Neural cell (in vitro differentiated cells): Measurements from ENCODE around the gene HSH2D. TPM values are rescaled to one million over a fixed set of nuclear protein-coding genes. Genes with fewer than 3 reads are reported as not detected.

Experiments
- H2AFZ ChIP-seq: fragments of 200-600, 300-800 bp; sonication (generic), shearing (Covaris generic); 2 replicates; pipeline ENCODE4 v1.6.0; 2014; ENCODE audit warnings: low read depth, mild to moderate bottlenecking, antibody characterized with exemption, low read length, moderate library complexity
- H3F3A ChIP-seq: fragments of 200-600 bp; shearing (Covaris generic); 2 replicates; pipeline ENCODE4 v1.6.1; 2016; ENCODE audit warnings: mild to moderate bottlenecking, moderate library complexity, mixed read lengths, antibody characterized with exemption, low read length; ENCODE audit not compliant: insufficient read depth, poor library complexity, severe bottlenecking
- H3K27ac ChIP-seq: fragments of 200-600, 300-800 bp; sonication (generic), shearing (Covaris generic); 2 replicates; pipeline ENCODE4 v1.5.1; 2014; ENCODE audit warnings: mild to moderate bottlenecking, low read length, moderate library complexity
- H3K27me3 ChIP-seq: fragments of 300-800, 200-600 bp; sonication (generic), shearing (Covaris generic); 2 replicates; pipeline ENCODE4 v1.6.0; 2014; ENCODE audit warnings: mild to moderate bottlenecking, low read depth, low read length, moderate library complexity; ENCODE audit not compliant: insufficient read depth
- H3K36me3 ChIP-seq: fragments of 300-800, 200-600 bp; sonication (generic), shearing (Covaris generic); 2 replicates; pipeline ENCODE4 v1.5.1; 2014; ENCODE audit warnings: mild to moderate bottlenecking, antibody characterized with exemption, low read length, moderate library complexity; ENCODE audit not compliant: insufficient read depth
- H3K4me2 ChIP-seq: fragments of 300-800, 200-600 bp; sonication (generic), shearing (Covaris generic); 2 replicates; pipeline ENCODE4 v1.6.0; 2014; ENCODE audit warnings: mild to moderate bottlenecking, low read length
- H3K4me3 ChIP-seq: fragments of 300-800, 200-600 bp; sonication (generic), shearing (Covaris generic); 2 replicates; pipeline ENCODE4 v1.5.1; 2014; ENCODE audit warnings: mild to moderate bottlenecking, low read length, moderate library complexity
- H3K79me2 ChIP-seq: fragments of 200-600 bp; shearing (Covaris generic); replicated peaks from 2 replicates; pipeline ENCODE4 v1.6.0; 2014; ENCODE audit warnings: mild to moderate bottlenecking, low read length, moderate library complexity; ENCODE audit not compliant: insufficient read depth
- H3K9ac ChIP-seq: fragments of 300-800, 200-600 bp; sonication (generic), shearing (Covaris generic); 2 replicates; pipeline ENCODE4 v1.6.1; 2016; ENCODE audit warnings: mild to moderate bottlenecking, low read length, mixed read lengths
- H3K9me2 ChIP-seq: fragments of 200-600 bp; shearing (Covaris generic); 2 replicates; pipeline ENCODE4 v1.6.1; 2016; ENCODE audit warnings: mild to moderate bottlenecking, low read length, mixed read lengths; ENCODE audit not compliant: insufficient read depth
- H3K9me3 ChIP-seq: fragments of 200-600, 300-800 bp; sonication (generic), shearing (Covaris generic); 2 replicates; pipeline ENCODE4 v1.6.1; 2016; ENCODE audit warnings: mild to moderate bottlenecking, mixed run types, low read length, moderate library complexity, mixed read lengths
- H4K20me1 ChIP-seq: fragments of 200-600 bp; shearing (Covaris generic); 2 replicates; pipeline ENCODE4 v1.6.1; 2016; ENCODE audit warnings: mild to moderate bottlenecking, mixed run types; ENCODE audit not compliant: insufficient read depth
- EP300 ChIP-seq: fragments of 450-650 bp; conservative IDR thresholded peaks from 2 replicates; pipeline ENCODE4 v1.6.1; 2014; ENCODE audit warnings: antibody characterized with exemption, mild to moderate bottlenecking, moderate library complexity; ENCODE audit not compliant: poor library complexity, severe bottlenecking
- MXI1 ChIP-seq: fragments of 450-650 bp; conservative IDR thresholded peaks from 2 replicates; pipeline ENCODE4 v1.6.1; 2014; ENCODE audit warnings: antibody characterized with exemption, mild to moderate bottlenecking; ENCODE audit not compliant: poor library complexity, severe bottlenecking
- POLR2AphosphoS5 ChIP-seq: IDR thresholded peaks from 2 replicates; pipeline ENCODE4 v1.6.1; 2012
- REST ChIP-seq: IDR thresholded peaks from 2 replicates; pipeline ENCODE4 v1.6.1; 2012; ENCODE audit warnings: borderline replicate concordance
- SMC3 ChIP-seq: fragments of 450-650 bp; conservative IDR thresholded peaks from 2 replicates; pipeline ENCODE4 v1.6.1; 2014; ENCODE audit warnings: antibody characterized with exemption, mild to moderate bottlenecking, moderate library complexity; ENCODE audit not compliant: poor library complexity
- TAF1 ChIP-seq: IDR thresholded peaks from 2 replicates; pipeline ENCODE4 v1.6.1; 2012; ENCODE audit warnings: low read depth
- polyA plus RNA-seq: library from polyadenylated mRNA; depleted of rRNA; stranded (reverse); fragments of >200 nt; gene quantifications from 2 replicates; pipeline ENCODE4 v1.2.3, GENCODE V29; 2014

HSH2D gene
- polyA plus RNA-seq, 1 donor from 2014 or later: not detected

DNA sequence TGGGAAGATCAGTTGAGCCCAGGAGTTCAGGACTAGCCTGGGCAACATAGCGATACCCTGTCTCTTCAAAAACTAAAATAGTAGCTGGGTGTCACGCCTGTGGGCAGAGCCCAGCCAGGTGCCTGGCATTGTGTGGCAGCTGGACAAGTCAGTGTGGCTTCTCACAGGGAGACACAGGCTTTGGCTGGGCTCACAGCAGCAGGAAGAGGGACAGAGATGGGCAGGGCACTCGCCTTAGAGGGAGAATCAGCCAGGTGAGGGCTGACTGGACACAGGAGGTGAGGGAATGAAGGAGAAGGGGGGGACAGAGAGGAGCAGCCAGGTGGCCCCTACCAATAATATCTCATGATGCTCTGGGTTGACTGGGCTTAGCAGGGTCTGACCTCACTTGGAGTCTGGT is 45.0 kb downstream of the HSH2D start:
- no peaks in the 10 kb centered on the region for H3F3A ChIP-seq
- H3K36me3 ChIP-seq: no peaks in the 10 kb centered on the region

GRCh38 chr19:16190198-16190597 is 46.7 kb downstream of the HSH2D start:
- H3K36me3 ChIP-seq: no peaks in the 10 kb centered on the region
- H3K9me3 ChIP-seq: no peaks in the 10 kb centered on the region
- H3K9ac ChIP-seq: no peak overlapping the region
- TF ChIP-seq TAF1: no peak
- H3K4me2 ChIP-seq: no peak overlapping the region
- no peaks in the 10 kb centered on the region for H3F3A ChIP-seq
- H3K9me2 ChIP-seq: no peaks in the 10 kb centered on the region
- H3K27me3 ChIP-seq: no peaks in the 10 kb centered on the region
- peaks cover 21% of the 10 kb centered on the region for H3K79me2 ChIP-seq
- no peak overlapping the region for H2AFZ ChIP-seq
- H3K27ac ChIP-seq: no peak overlapping the region
- no peak overlapping the region for H3K4me3 ChIP-seq
- no peaks in the 10 kb centered on the region for H4K20me1 ChIP-seq

More for the DNA sequence above, 45.0 kb downstream of the HSH2D start:
- Histone ChIP-seq H3K4me2 (no peak overlapping the region), H4K20me1 (no peaks in the 10 kb centered on the region), H3K79me2 (peaks cover 21% of the 10 kb centered on the region), H3K4me3 (no peak overlapping the region), H3K9me2 (no peaks in the 10 kb centered on the region), H3K9me3 (no peaks in the 10 kb centered on the region), H3K9ac (no peak overlapping the region), H3K27me3 (no peaks in the 10 kb centered on the region), H3K27ac (no peak overlapping the region), H2AFZ (no peak overlapping the region)
- no peak for TF ChIP-seq MXI1
- no peak for TF ChIP-seq REST

- H3K4me2 ChIP-seq: no peak overlapping the region
- H3K9ac ChIP-seq: no peak overlapping the region
- H3K27me3 ChIP-seq: no peaks in the 10 kb centered on the region
- H3F3A ChIP-seq: no peaks in the 10 kb centered on the region
- no peak overlapping the region for H3K27ac ChIP-seq
- no peaks in the 10 kb centered on the region for H3K36me3 ChIP-seq
- no peaks in the 10 kb centered on the region for H4K20me1 ChIP-seq
- peaks cover 16% of the 10 kb centered on the region for H3K79me2 ChIP-seq
- H3K9me3 ChIP-seq: no peaks in the 10 kb centered on the region
- TF ChIP-seq POLR2AphosphoS5 (no peak), EP300 (no peak), SMC3 (no peak), TAF1 (no peak), REST (no peak)
- no peak overlapping the region for H2AFZ ChIP-seq
- no peaks in the 10 kb centered on the region for H3K9me2 ChIP-seq
- H3K4me3 ChIP-seq: no peak overlapping the region
Observed at GRCh38 chr19:16190736-16191135, 47.3 kb downstream of the HSH2D start.
